Mesendoderm (in vitro differentiated cells): ENCODE data around the gene TNFSF9.

Source experiments
- DNase-seq: peaks from one replicate; pipeline ENCODE4 v3.0.0; 2013
- H2AK5ac ChIP-seq: 2 replicates; pipeline ENCODE4 v1.6.1; 2013; ENCODE audit warnings: low read length, inconsistent platforms
- H2BK120ac ChIP-seq: 2 replicates; pipeline ENCODE4 v1.6.1; 2013; ENCODE audit warnings: low read depth, mild to moderate bottlenecking, low read length, moderate library complexity, mixed read lengths
- H2BK15ac ChIP-seq: replicated peaks from 2 replicates; pipeline ENCODE4 v1.6.1; 2013; ENCODE audit warnings: low read depth, mild to moderate bottlenecking, moderate library complexity
- H2BK5ac ChIP-seq: 2 replicates; pipeline ENCODE4 v1.6.1; 2013; ENCODE audit warnings: low read length, inconsistent platforms
- H3K18ac ChIP-seq: 2 replicates; pipeline ENCODE4 v1.6.1; 2013; ENCODE audit warnings: mild to moderate bottlenecking, low read length, mixed read lengths
- H3K23ac ChIP-seq: one replicate; pipeline ENCODE4 v1.6.1; 2013; ENCODE audit warnings: low read length
- H3K27ac ChIP-seq: 2 replicates; pipeline ENCODE4 v1.5.1; 2013; ENCODE audit warnings: low read depth, mild to moderate bottlenecking, inconsistent platforms, low read length, moderate library complexity
- H3K27me3 ChIP-seq: 2 replicates; pipeline ENCODE4 v1.6.1; 2013; ENCODE audit warnings: low read length, control low read depth, mild to moderate bottlenecking, inconsistent platforms; ENCODE audit not compliant: insufficient read depth, poor library complexity
- H3K36me3 ChIP-seq: 2 replicates; pipeline ENCODE4 v1.6.1; 2013; ENCODE audit warnings: low read length, inconsistent platforms; ENCODE audit not compliant: control insufficient read depth, insufficient read depth
- H3K4ac ChIP-seq: one replicate; pipeline ENCODE4 v1.6.1; 2013; ENCODE audit warnings: low read depth, mild to moderate bottlenecking, low read length, moderate library complexity
- H3K4me1 ChIP-seq: 2 replicates; pipeline ENCODE4 v1.6.1; 2013; ENCODE audit warnings: low read depth, low read length, inconsistent platforms; ENCODE audit not compliant: control insufficient read depth
- H3K4me2 ChIP-seq: 2 replicates; pipeline ENCODE4 v1.6.1; 2013; ENCODE audit warnings: low read length
- H3K4me3 ChIP-seq: 2 replicates; pipeline ENCODE4 v1.5.1; 2013; ENCODE audit warnings: mild to moderate bottlenecking, low read length
- H3K56ac ChIP-seq: one replicate; pipeline ENCODE4 v1.6.1; 2013; ENCODE audit warnings: low read length
- H3K79me1 ChIP-seq: 2 replicates; pipeline ENCODE4 v1.6.1; 2013; ENCODE audit warnings: low read length, inconsistent platforms
- H3K79me2 ChIP-seq: 2 replicates; pipeline ENCODE4 v1.6.1; 2013; ENCODE audit warnings: mild to moderate bottlenecking, low read length; ENCODE audit not compliant: control insufficient read depth, insufficient read depth
- H3K9ac ChIP-seq: 2 replicates; pipeline ENCODE4 v1.6.1; 2013; ENCODE audit warnings: low read length, inconsistent platforms
- H4K5ac ChIP-seq: one replicate; pipeline ENCODE4 v1.6.1; 2013; ENCODE audit warnings: low read length
- H4K8ac ChIP-seq: one replicate; pipeline ENCODE4 v1.6.1; 2013; ENCODE audit warnings: low read depth, mild to moderate bottlenecking, control low read depth, low read length, moderate library complexity
- WGBS: extraction: QIAGEN DNeasy Blood & Tissue Kit; methylation state at CpG from one replicate; pipeline ENCODE4 v1.1.7; 2013; ENCODE audit warnings: low lambda C conversion rate, missing lambda C conversion rate; ENCODE audit not compliant: insufficient coverage; ENCODE audit errors: extremely low coverage; 5-methylcytosine and 5-hydroxymethylcytosine counted together

TNFSF9 gene

DNA sequence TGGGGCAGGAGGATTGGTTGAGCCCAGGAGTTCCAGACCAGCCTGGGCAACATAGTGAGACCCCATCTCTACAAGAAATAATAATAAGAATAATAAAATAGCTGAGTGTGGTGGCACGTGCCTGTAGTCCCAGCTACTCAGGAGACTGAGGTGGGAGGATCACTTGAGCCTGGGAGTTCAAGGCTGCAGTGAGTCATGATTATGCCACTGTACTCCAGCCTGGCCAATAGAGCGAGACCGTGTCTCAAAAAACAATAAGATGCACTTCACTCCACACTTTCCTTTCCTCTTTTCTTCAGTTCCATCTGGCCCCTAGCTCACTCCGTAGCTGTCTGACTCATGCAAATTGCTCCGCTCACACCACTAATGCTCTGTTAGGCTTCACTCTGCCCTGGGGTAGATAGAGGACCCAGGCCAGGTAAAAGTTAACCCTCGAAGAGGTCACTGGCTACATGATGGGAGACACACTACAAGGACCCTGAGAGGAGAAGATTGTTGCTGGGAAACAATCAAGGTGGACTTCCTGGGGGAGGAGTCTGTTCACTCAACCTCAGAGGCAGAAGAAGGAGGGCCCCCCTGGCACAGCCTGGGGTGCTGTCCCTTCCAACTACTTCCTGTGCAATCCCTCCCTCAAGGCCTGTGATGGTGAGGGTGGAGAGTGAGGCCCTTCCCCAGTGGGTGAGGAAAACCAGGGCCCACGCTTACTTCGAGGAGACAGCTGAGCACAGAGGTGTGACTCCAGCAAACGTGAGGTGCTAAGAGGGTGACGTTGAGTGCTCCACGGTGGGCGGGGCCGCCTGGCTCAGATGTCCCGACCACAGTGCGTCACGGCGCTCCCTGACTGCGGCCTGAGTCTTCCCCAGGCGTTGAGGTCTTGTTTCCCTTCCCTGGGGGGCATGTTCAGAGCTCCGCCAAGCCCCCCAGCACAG is 8.8 kb upstream of the TNFSF9 start:
- H3K79me2 ChIP-seq = no peaks in the 10 kb centered on the region
- peak; percentile 28 for DNase-seq
- peak overlapping the region; percentile 15 for H3K56ac ChIP-seq
- no peak overlapping the region for H2AK5ac ChIP-seq
- no peak overlapping the region for H2BK120ac ChIP-seq
- no peak overlapping the region for H3K4me3 ChIP-seq
- H3K18ac ChIP-seq = no peak overlapping the region
- H4K5ac ChIP-seq = no peak overlapping the region
- no peak overlapping the region for H3K4ac ChIP-seq
- H3K79me1 ChIP-seq = no peaks in the 10 kb centered on the region
- no peaks in the 10 kb centered on the region for H3K27me3 ChIP-seq
- H3K9ac ChIP-seq = no peak overlapping the region
- H2BK5ac ChIP-seq = no peak overlapping the region
- no peak overlapping the region for H4K8ac ChIP-seq
- H3K4me1 ChIP-seq = peaks cover 2% of the 10 kb centered on the region
- H3K4me2 ChIP-seq = no peak overlapping the region
- no peak overlapping the region for H3K23ac ChIP-seq
- H3K27ac ChIP-seq = no peak overlapping the region
- WGBS = no CpG with 5 or more reads among the region's 20 CpGs
- H3K36me3 ChIP-seq = no peaks in the 10 kb centered on the region
- no peak overlapping the region for H2BK15ac ChIP-seq

GRCh38 chr19:6522712-6523111 is 8.1 kb upstream of the TNFSF9 start:
- H3K56ac ChIP-seq = no peak overlapping the region
- H3K9ac ChIP-seq = no peak overlapping the region
- no peak for DNase-seq
- H3K4me1 ChIP-seq = peaks cover 2% of the 10 kb centered on the region
- no peaks in the 10 kb centered on the region for H3K36me3 ChIP-seq
- no peak overlapping the region for H3K27ac ChIP-seq
- H3K18ac ChIP-seq = no peak overlapping the region
- no peaks in the 10 kb centered on the region for H3K79me2 ChIP-seq
- H3K4ac ChIP-seq = no peak overlapping the region
- H2AK5ac ChIP-seq = no peak overlapping the region
- H4K5ac ChIP-seq = no peak overlapping the region
- no peak overlapping the region for H3K4me3 ChIP-seq
- H2BK120ac ChIP-seq = no peak overlapping the region
- no peak overlapping the region for H4K8ac ChIP-seq
- no CpG with 5 or more reads among the region's 6 CpGs for WGBS
- no peak overlapping the region for H2BK15ac ChIP-seq
- H2BK5ac ChIP-seq = no peak overlapping the region
- H3K4me2 ChIP-seq = no peak overlapping the region
- H3K23ac ChIP-seq = no peak overlapping the region
- H3K79me1 ChIP-seq = no peaks in the 10 kb centered on the region
- no peaks in the 10 kb centered on the region for H3K27me3 ChIP-seq

DNA sequence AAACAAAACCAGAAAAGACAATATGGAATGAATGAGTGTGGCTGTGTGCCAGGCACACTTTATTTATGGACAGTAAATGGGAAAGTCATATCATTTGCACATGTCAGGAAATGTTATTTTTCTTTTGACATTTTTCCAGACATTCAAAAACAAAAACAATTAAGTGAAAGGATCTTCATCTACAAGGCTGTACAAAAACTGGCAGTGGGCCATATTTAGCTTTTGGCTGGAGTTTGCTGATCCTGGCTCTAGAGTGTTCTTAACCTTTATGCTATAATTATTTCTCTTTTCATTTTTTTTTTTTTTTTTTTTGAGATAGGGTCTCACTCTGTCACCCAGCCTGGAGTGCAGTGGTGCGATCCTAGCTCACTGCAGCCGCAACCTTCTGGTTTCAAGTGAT is 6.5 kb upstream of the TNFSF9 start:
- Histone ChIP-seq H3K36me3 (no peaks in the 10 kb centered on the region), H3K79me1 (no peaks in the 10 kb centered on the region), H4K5ac (no peak overlapping the region), H3K9ac (no peak overlapping the region), H4K8ac (no peak overlapping the region), H2BK15ac (no peak overlapping the region), H3K4me1 (peaks cover 2% of the 10 kb centered on the region), H3K4ac (no peak overlapping the region), H3K4me2 (no peak overlapping the region), H2AK5ac (no peak overlapping the region), H2BK120ac (no peak overlapping the region), H3K4me3 (no peak overlapping the region), H3K56ac (no peak overlapping the region), H2BK5ac (no peak overlapping the region), H3K27me3 (no peaks in the 10 kb centered on the region), H3K27ac (no peak overlapping the region), H3K18ac (no peak overlapping the region), H3K23ac (no peak overlapping the region), H3K79me2 (no peaks in the 10 kb centered on the region)
- no peak for DNase-seq
- WGBS = no CpG with 5 or more reads among the region's 2 CpGs

GRCh38 chr19:6527893-6528543 is 2.8 kb upstream of the TNFSF9 start:
- no peak overlapping the region for H3K23ac ChIP-seq

DNA sequence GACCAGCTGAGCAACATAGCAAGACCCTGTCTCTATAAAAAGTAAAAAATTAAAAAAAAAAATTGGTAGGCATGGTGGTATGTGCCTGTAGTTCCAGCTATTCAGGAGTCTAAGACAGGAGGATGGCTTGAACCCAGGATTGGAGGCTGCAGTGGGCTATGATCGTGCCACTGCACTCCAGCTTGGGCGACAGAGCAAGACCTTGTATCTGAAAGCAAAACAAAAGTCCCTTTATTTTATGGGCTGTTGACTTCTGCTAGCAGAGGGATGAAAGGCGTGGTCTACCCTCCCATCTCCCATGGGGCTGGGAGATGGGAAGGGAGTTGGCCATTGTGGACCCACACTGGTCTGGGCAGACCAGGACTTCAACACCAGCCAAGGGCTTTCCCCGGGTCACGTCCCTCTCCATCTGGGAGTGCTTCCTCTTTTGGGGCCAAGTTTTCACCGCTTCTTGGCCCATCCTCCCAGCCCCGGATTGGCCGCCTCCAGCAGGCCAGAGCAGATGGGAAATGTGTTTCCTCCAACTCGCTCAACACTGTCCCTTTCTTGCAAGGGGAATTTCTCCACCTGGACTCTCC is 2.2 kb upstream of the TNFSF9 start:
- WGBS = no CpG with 5 or more reads among the region's 9 CpGs

More at GRCh38 chr19:6527893-6528543, 2.8 kb upstream of the TNFSF9 start:
- Histone ChIP-seq H3K4me1 (peaks cover 6% of the 10 kb centered on the region), H3K27me3 (peaks cover 10% of the 10 kb centered on the region), H2BK120ac (no peak overlapping the region), H4K8ac (no peak overlapping the region), H3K79me1 (no peaks in the 10 kb centered on the region), H2BK15ac (no peak overlapping the region), H3K27ac (no peak overlapping the region), H2BK5ac (no peak overlapping the region), H3K36me3 (no peaks in the 10 kb centered on the region), H4K5ac (no peak overlapping the region), H3K9ac (no peak overlapping the region), H2AK5ac (no peak overlapping the region), H3K4me3 (no peak overlapping the region), H3K56ac (no peak overlapping the region), H3K18ac (no peak overlapping the region), H3K4me2 (no peak overlapping the region), H3K4ac (no peak overlapping the region), H3K79me2 (no peaks in the 10 kb centered on the region)
- no peak for DNase-seq
- no CpG with 5 or more reads among the region's 17 CpGs for WGBS

More for the DNA sequence above, 2.2 kb upstream of the TNFSF9 start:
- Histone ChIP-seq H2BK15ac (no peak overlapping the region), H3K27me3 (peaks cover 10% of the 10 kb centered on the region), H2AK5ac (no peak overlapping the region), H3K79me1 (no peaks in the 10 kb centered on the region), H3K56ac (no peak overlapping the region), H3K4ac (no peak overlapping the region), H3K79me2 (no peaks in the 10 kb centered on the region), H2BK5ac (no peak overlapping the region), H3K23ac (no peak overlapping the region), H2BK120ac (no peak overlapping the region), H3K4me2 (no peak overlapping the region), H3K4me1 (peaks cover 6% of the 10 kb centered on the region), H3K36me3 (no peaks in the 10 kb centered on the region), H4K5ac (no peak overlapping the region), H3K18ac (no peak overlapping the region), H4K8ac (no peak overlapping the region), H3K4me3 (no peak overlapping the region), H3K9ac (no peak overlapping the region), H3K27ac (no peak overlapping the region)
- DNase-seq = peak; percentile 46
